Measurements from ENCODE around the gene CROCC2.
"Not testable (repeated sequence)": the region's sequence is repeated elsewhere in the genome, so short reads cannot be mapped to it uniquely, and the experiment has no call there.

The CROCC2 gene

DNA sequence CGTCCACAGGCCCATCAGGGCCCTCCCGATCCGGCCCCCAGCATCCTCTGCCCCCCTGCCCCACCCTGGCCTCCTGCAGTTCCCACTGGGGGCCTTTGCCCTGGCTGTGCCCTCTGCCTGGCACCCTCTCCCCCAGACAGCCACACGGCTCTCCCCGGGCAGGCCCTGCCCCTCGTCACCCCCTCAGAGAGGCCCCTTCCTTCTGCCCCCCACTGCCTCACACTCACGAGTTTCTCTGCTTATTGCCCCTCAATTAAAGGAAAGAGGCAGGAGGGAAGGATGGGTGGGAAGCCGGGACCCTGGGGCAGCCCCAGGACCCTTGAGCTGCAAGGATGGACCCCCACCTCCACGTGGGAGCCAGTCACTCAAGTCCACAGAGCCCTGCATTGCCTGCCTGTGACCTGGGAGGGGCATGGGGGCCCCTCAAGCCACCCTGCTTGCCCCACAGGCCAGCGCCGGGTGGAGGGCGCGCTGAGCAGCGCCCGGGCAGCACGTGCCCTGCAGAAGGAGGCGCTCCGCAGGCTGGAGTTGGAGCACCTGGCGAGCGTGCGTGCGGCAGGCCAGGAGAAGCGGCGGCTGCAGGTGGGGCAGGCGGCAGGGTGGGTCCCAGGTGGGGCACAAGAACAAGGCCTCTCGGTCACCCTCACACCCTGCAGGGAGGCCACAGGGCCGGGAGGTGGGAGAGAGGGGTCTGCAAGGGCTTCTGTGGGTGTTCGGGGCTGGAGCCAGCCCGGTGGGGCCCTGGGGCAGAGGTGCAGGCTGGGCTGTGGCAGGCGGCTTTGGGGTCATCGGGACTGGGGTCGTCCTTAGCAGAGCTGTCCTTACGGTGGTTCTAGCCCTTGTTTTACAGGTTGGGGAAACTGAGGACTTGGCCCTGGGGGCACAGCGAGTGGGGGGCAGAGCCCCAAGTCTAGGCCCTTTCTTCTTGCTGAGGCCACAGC lies 61.8 kb downstream of the CROCC2 start:
- DNase-seq (ENCODE audit: low read depth): no peak

GRCh38 chr2:240968731-240969624 lies 62.8 kb downstream of the CROCC2 start:
- no peak for DNase-seq (ENCODE audit: low read depth)

- no peak for DNase-seq (ENCODE audit: low read depth)
Observed at GRCh38 chr2:240970104-240970503, 64.0 kb downstream of the CROCC2 start.

DNA sequence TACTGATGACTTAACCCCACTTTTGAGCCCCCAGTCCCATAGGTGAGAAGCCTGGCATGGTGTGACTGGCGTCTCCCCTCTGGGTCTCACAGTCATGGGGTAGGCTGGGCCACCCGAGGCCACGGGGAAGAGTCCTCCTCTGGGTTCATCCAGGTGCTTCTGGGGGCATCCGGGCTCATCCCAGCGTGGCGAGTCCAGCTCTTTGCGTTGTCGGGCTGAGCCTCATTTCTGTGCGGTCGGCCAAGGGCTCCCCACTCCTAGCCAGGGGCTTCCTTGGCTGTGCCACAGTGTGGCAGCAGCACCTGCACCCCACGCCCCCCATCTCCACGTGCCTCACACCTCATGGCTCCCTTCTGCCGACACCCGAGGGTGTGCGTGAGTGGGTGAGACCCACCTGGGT lies 64.7 kb downstream of the CROCC2 start:
- DNase-seq (ENCODE audit: low read depth): no peak

GRCh38 chr2:240972201-240972600 lies 66.1 kb downstream of the CROCC2 start:
- DNase-seq (ENCODE audit: low read depth): no peak

GRCh38 chr2:240972636-240973521 lies 66.7 kb downstream of the CROCC2 start:
- no peak for DNase-seq (ENCODE audit: low read depth)

GRCh38 chr2:240974771-240975572 lies 68.8 kb downstream of the CROCC2 start:
- no peak for DNase-seq (ENCODE audit: low read depth)

DNA sequence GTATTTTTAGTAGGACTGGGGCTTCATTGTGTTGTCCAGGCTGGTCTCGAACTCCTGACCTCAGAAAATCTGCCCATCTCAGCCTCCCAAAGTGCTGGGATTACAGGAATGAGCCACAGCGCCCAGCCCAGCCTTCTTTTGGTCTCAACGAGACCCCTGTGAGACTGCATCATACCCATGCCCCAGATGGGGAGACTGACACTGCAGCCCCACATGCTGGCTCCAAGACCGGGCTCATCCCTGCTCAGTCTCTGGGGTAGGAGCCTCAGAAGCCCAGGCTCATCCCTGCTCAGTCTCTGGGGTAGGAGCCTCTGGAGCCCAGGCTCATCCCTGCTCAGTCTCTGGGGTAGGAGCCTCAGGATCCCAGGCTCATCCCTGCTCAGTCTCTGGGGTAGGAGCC lies 69.8 kb downstream of the CROCC2 start:
- DNase-seq (ENCODE audit: low read depth): not testable (repeated sequence)

- no peak for DNase-seq (ENCODE audit: low read depth)
Observed at GRCh38 chr2:240981280-240981679, 75.1 kb downstream of the CROCC2 start.

GRCh38 chr2:240981871-240982800 lies 76.0 kb downstream of the CROCC2 start:
- DNase-seq (ENCODE audit: low read depth): no peak

GRCh38 chr2:240982821-240983281 lies 76.7 kb downstream of the CROCC2 start:
- no peak for DNase-seq (ENCODE audit: low read depth)

DNA sequence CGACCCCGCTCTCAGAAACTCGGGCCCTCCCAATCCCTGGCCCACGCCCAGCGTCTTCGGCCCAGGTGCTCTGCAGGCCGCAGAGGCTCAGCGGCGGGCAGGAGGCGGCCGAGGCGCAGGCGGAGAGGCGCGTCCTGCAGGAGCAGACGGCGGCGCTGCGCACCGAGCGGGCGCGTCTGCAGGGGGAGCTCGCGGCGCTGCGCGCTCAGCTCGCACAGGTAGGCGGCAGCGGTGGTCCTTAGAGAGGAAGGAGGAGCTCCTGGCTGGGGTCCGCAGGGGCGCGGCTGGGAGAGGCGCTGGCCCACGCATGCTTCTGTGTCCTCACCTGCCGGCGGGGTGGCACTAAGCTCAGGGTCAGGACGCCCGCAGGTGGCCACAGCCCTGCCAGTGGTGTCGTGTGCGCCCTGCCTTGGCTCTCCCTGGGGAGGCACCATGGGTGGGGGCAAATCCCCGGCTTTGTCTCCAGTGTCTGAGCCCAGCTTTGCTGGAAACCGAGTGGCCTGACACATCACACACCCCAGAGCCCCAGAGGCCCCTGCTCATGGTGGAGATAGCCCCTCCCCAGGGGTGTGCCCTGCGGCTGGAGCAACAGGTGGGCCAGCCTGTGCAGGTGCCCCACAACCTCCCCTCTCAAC lies 77.3 kb downstream of the CROCC2 start:
- no peak for DNase-seq (ENCODE audit: low read depth)

DNA sequence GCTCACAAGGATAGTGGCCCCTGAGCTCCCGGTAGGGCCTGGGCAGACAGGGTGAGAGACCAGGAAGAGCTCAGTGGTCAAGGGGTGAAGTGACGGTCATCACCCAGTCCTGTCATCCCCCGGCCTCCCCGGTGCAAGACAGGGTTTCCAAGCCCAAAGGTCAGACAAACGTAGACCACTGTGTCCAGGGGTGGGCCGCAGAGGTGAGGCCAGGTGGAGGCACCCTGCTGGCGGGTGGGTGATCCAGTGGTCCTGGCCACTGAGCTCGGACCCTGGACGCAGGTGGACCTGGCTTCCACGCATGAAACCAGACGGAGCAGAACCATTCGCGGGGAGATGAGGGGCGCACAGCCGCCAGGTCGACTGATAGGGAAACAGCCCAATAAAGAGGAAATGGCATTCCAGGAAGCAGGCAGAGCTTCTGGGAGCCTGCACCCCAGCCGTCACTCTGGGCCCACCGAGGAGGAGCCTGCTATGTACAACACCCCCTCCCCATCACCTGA lies 77.9 kb downstream of the CROCC2 start:
- DNase-seq (ENCODE audit: low read depth): no peak

GRCh38 chr2:240985881-240986786 lies 80.0 kb downstream of the CROCC2 start:
- DNase-seq (ENCODE audit: low read depth): no peak

- no peak for DNase-seq (ENCODE audit: low read depth)
Observed at GRCh38 chr2:240986787-240987411, 80.8 kb downstream of the CROCC2 start.

DNA sequence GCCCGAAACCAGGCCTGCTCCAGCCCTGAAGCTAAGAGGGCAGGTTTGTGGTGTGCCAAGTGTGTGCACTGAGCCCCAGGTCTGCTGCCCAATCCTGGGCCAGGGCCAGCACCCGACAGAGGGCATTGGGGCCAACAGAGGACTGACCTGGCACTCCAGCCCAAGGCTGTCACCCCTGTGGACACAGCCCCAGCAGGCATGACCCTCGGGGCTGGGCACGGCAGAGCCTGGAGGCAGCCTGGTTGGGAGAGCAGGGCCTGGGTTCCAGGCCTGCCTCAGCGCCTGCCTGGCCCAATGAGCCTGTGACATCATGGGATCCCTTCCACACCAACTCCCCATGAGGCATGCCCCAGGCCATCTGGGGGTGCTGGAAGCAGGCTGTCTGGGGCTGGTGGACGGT lies 81.5 kb downstream of the CROCC2 start:
- DNase-seq (ENCODE audit: low read depth): no peak

GRCh38 chr2:240988146-240988545 lies 82.0 kb downstream of the CROCC2 start:
- no peak for DNase-seq (ENCODE audit: low read depth)
